Measurements from ENCODE around the gene PPP3R1. TPM values are rescaled to one million over a fixed set of nuclear protein-coding genes. Genes with fewer than 3 reads are reported as not detected.

PPP3R1 gene
- total and polyA plus RNA-seq, 10 of the 15 experiments (the other 5 are each of a cell fraction or from before 2014, with no cell fraction given) = 1.5 to 61.0 (median 15.8) TPM

GRCh38 chr2:68258851-68259250, 6.5 kb upstream of the PPP3R1 start:
- ChIA-PET RAD21 (ENCODE audit: unreplicated experiment) (no interaction called here), CTCF (no interaction called here), SMC1A (ENCODE audit: uncharacterized antibody, unreplicated experiment) (no interaction called here), POLR2A (no interaction called here)
- Histone ChIP-seq H3K4me2 (ENCODE audit: control insufficient read depth, insufficient read depth) (no peak overlapping the region), H3K9me3 (replicated peaks; ENCODE audit: control insufficient read depth, insufficient read depth, low read length) (no peaks in the 10 kb centered on the region), H2AFZ (ENCODE audit: control insufficient read depth, low read depth, low read length) (no peak overlapping the region), H3K36me3 (ENCODE audit: control insufficient read depth in 2 of 2, insufficient read depth in 2 of 2, low read length in 1 of 2) (no peaks in the 10 kb centered on the region), H3K9ac (ENCODE audit: control insufficient read depth, insufficient read depth, low read length) (no peak overlapping the region), H3K27ac (ENCODE audit: control insufficient read depth, insufficient read depth) (no peak overlapping the region), H4K20me1 (ENCODE audit: control insufficient read depth, insufficient read depth) (no peaks in the 10 kb centered on the region), H3K79me2 (ENCODE audit: control insufficient read depth, insufficient read depth, low read length) (peaks cover 5% of the 10 kb centered on the region), H3K27me3 (replicated peaks in 1 of 2; ENCODE audit: control insufficient read depth in 2 of 2, insufficient read depth in 2 of 2, low read length in 1 of 2) (no peaks in the 10 kb centered on the region), H3K4me1 (ENCODE audit: control insufficient read depth, insufficient read depth, low read length) (peaks cover 18% of the 10 kb centered on the region), H3K4me3 (no peak overlapping the region)
- no peak for DNase-seq (ENCODE audit: low read depth, low spot score)
- ATAC-seq = no peak
- no peak for FAIRE-seq
- in situ Hi-C loops (cut with MboI) = no loop called here
- intact Hi-C loops (cut with micrococcal nuclease; ENCODE audit: unreplicated experiment) = no loop called here
- TF ChIP-seq RB1 (IDR thresholded peaks at IDR 0.05; ENCODE audit: borderline replicate concordance) = no peak
- TF ChIP-seq, protein P1, sequence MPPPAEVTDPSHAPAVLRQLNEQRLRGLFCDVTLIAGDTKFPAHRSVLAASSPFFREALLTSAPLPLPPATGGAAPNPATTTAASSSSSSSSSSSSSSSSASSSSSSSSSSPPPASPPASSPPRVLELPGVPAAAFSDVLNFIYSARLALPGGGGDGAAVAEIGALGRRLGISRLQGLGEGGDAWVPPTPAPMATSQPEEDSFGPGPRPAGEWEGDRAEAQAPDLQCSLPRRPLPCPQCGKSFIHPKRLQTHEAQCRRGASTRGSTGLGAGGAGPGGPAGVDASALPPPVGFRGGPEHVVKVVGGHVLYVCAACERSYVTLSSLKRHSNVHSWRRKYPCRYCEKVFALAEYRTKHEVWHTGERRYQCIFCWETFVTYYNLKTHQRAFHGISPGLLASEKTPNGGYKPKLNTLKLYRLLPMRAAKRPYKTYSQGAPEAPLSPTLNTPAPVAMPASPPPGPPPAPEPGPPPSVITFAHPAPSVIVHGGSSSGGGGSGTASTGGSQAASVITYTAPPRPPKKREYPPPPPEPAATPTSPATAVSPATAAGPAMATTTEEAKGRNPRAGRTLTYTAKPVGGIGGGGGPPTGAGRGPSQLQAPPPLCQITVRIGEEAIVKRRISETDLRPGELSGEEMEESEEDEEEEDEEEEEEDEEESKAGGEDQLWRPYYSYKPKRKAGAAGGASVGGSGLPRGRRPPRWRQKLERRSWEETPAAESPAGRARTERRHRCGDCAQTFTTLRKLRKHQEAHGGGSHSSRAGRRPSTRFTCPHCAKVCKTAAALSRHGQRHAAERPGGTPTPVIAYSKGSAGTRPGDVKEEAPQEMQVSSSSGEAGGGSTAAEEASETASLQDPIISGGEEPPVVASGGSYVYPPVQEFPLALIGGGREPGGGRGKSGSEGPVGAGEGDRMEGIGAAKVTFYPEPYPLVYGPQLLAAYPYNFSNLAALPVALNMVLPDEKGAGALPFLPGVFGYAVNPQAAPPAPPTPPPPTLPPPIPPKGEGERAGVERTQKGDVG (CRISPR knock-in tag; IDR thresholded peaks at IDR 0.05) = no peak
- TF ChIP-seq, protein P2, sequence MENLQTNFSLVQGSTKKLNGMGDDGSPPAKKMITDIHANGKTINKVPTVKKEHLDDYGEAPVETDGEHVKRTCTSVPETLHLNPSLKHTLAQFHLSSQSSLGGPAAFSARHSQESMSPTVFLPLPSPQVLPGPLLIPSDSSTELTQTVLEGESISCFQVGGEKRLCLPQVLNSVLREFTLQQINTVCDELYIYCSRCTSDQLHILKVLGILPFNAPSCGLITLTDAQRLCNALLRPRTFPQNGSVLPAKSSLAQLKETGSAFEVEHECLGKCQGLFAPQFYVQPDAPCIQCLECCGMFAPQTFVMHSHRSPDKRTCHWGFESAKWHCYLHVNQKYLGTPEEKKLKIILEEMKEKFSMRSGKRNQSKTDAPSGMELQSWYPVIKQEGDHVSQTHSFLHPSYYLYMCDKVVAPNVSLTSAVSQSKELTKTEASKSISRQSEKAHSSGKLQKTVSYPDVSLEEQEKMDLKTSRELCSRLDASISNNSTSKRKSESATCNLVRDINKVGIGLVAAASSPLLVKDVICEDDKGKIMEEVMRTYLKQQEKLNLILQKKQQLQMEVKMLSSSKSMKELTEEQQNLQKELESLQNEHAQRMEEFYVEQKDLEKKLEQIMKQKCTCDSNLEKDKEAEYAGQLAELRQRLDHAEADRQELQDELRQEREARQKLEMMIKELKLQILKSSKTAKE (IDR thresholded peaks at IDR 0.05; ENCODE audit: low read depth, poor library complexity, severe bottlenecking) = no peak
- no TSS peak for BruUV-seq (replicated peaks)
- WGBS (ENCODE audit: insufficient coverage, insufficient replicate concordance, low lambda C conversion rate, missing lambda C conversion rate) = 100% methylated on average over 2 of the region's 2 CpGs

Measured in GM12878 (cell line).